PC-9 (cell line): Measurements from ENCODE around the gene NOSIP. TPM values are rescaled to one million over a fixed set of nuclear protein-coding genes. Genes with fewer than 3 reads are reported as not detected.

ENCODE experiments used
- BruUV-seq: library from RNA; stranded (reverse); fragments of 400-500 nt; replicated peaks from 2 replicates; lab custom pipeline; 2021; lab: Mats Ljungman, UMichigan
- CTCF ChIA-PET: fragments of 300-600 bp; sonication (Branson Sonifier 250); formaldehyde crosslinking; loops from one replicate; lab custom pipeline; 2022; ENCODE audit warnings: antibody characterized with exemption; lab: Charles Lee
- POLR2A ChIA-PET: fragments of 300-600 bp; sonication (Branson Sonifier 250); formaldehyde crosslinking; loops from one replicate; lab custom pipeline; 2022; ENCODE audit warnings: antibody characterized with exemption; ENCODE audit not compliant: unreplicated experiment; lab: Charles Lee
- DNase-seq, 2 experiments: peaks; one replicate each; pipeline versions ENCODE4 v3.0.0 to v3.0.0-alpha.2; 2015 to 2022; ENCODE audit warnings: mixed read lengths in 1 of 2
- H2AFZ ChIP-seq: fragments of 200-600 bp; sonication (generic); 2 replicates; pipeline ENCODE4 v1.8.1; 2017; ENCODE audit warnings: antibody characterized with exemption
- H3F3A ChIP-seq: fragments of 200-600 bp; sonication (generic); 2 replicates; pipeline ENCODE4 v1.8.1; 2017; ENCODE audit warnings: antibody characterized with exemption, mild to moderate bottlenecking, low read depth; ENCODE audit not compliant: insufficient read depth
- H3K27ac ChIP-seq: fragments of 200-600 bp; sonication (generic); 2 replicates; pipeline ENCODE4 v1.6.1; 2016; ENCODE audit warnings: mixed run types
- H3K27me3 ChIP-seq: fragments of 200-600 bp; sonication (generic); 2 replicates; pipeline ENCODE4 v1.6.1; 2016; ENCODE audit warnings: low read depth, mixed run types; ENCODE audit not compliant: insufficient read depth
- H3K36me3 ChIP-seq: fragments of 200-600 bp; sonication (generic); 2 replicates; pipeline ENCODE4 v1.6.1; 2016; ENCODE audit warnings: low read depth, mixed run types
- H3K4me1 ChIP-seq: fragments of 200-600 bp; sonication (generic); replicated peaks from 2 replicates; pipeline ENCODE4 v1.6.1; 2016; ENCODE audit warnings: mixed run types; ENCODE audit not compliant: insufficient read depth
- H3K4me2 ChIP-seq: fragments of 200-600 bp; sonication (generic); 2 replicates; pipeline ENCODE4 v1.6.1; 2017; ENCODE audit warnings: mixed run types
- H3K4me3 ChIP-seq: fragments of 200-600 bp; sonication (generic); 2 replicates; pipeline ENCODE4 v1.6.1; 2016; ENCODE audit warnings: mixed run types
- H3K79me2 ChIP-seq: fragments of 200-600 bp; sonication (generic); 2 replicates; pipeline ENCODE4 v1.6.1; 2017; ENCODE audit warnings: low read depth, mixed run types
- H3K9me2 ChIP-seq: fragments of 200-600 bp; sonication (generic); 2 replicates; pipeline ENCODE4 v1.8.1; 2017; ENCODE audit warnings: mild to moderate bottlenecking; ENCODE audit not compliant: insufficient read depth
- H3K9me3 ChIP-seq: fragments of 200-600 bp; sonication (generic); 2 replicates; pipeline ENCODE4 v1.8.1; 2016; ENCODE audit warnings: low read depth; ENCODE audit not compliant: insufficient read depth
- H4K20me1 ChIP-seq: fragments of 200-600 bp; sonication (generic); 2 replicates; pipeline ENCODE4 v1.8.1; 2017; ENCODE audit not compliant: insufficient read depth
- CTCF ChIP-seq: fragments of 200-600 bp; sonication (generic); conservative IDR thresholded peaks from 2 replicates; pipeline ENCODE4 v1.6.1; 2017; ENCODE audit warnings: mixed run types, antibody characterized with exemption, mild to moderate bottlenecking, moderate library complexity
- EZH2 ChIP-seq: fragments of 200-600 bp; sonication (generic); IDR thresholded peaks from 2 replicates; pipeline ENCODE4 v1.8.0; 2017; ENCODE audit warnings: antibody characterized with exemption, low read depth
- intact Hi-C: fragments of 100-400 bp; cut with micrococcal nuclease; formaldehyde crosslinking; loops from one replicate; pipeline ENCODE4 v1.10.0; 2022; ENCODE audit not compliant: unreplicated experiment
- total RNA-seq: library from RNA; stranded (reverse); gene quantifications from 2 replicates; pipeline ENCODE4 v1.2.3, GENCODE V29; 2021

The NOSIP gene
- total RNA-seq, 1 experiment from 2014 or later: 71.3 TPM

- intact Hi-C loops: no loop called here
- CTCF ChIA-PET: no interaction called here
Observed at GRCh38 chr19:49555600-49556411, 24.6 kb downstream of the NOSIP start.

GRCh38 chr19:49554701-49555181 lies 25.6 kb downstream of the NOSIP start:
- no TSS peak for BruUV-seq
- Histone ChIP-seq H4K20me1 (no peaks in the 10 kb centered on the region), H3K4me2 (no peak overlapping the region), H3K4me3 (no peak overlapping the region), H2AFZ (no peak overlapping the region), H3K79me2 (no peaks in the 10 kb centered on the region), H3K9me3 (no peaks in the 10 kb centered on the region), H3K36me3 (no peaks in the 10 kb centered on the region), H3K9me2 (no peaks in the 10 kb centered on the region), H3K27ac (no peak overlapping the region), H3K27me3 (no peaks in the 10 kb centered on the region), H3F3A (peaks cover 20% of the 10 kb centered on the region), H3K4me1 (no peaks in the 10 kb centered on the region)
- TF ChIP-seq EZH2 (no peak), CTCF (no peak)
- no peak for DNase-seq
- intact Hi-C loops: no loop called here
- ChIA-PET CTCF (interaction anchor here (0.6 kb wide), 2 partner anchors 16 to 59 kb away, joined by 3 to 7 read pairs; no protein-coding TSS in a partner anchor), POLR2A (no interaction called here)

More at GRCh38 chr19:49555600-49556411, 24.6 kb downstream of the NOSIP start:
- Histone ChIP-seq H3F3A (peaks cover 18% of the 10 kb centered on the region), H3K79me2 (no peaks in the 10 kb centered on the region), H3K9me3 (no peaks in the 10 kb centered on the region), H3K27ac (no peak overlapping the region), H2AFZ (no peak overlapping the region), H3K4me1 (no peaks in the 10 kb centered on the region), H3K4me3 (no peak overlapping the region), H3K4me2 (no peak overlapping the region), H4K20me1 (no peaks in the 10 kb centered on the region), H3K9me2 (no peaks in the 10 kb centered on the region), H3K27me3 (no peaks in the 10 kb centered on the region), H3K36me3 (no peaks in the 10 kb centered on the region)
- POLR2A ChIA-PET: no interaction called here
- no peak for DNase-seq
- no peak for TF ChIP-seq EZH2
- no peak for TF ChIP-seq CTCF
- BruUV-seq: no TSS peak

GRCh38 chr19:49553451-49554271 lies 26.7 kb downstream of the NOSIP start:
- intact Hi-C loops: no loop called here
- POLR2A ChIA-PET: no interaction called here

More at GRCh38 chr19:49553451-49554271, 26.7 kb downstream of the NOSIP start:
- peaks cover 27% of the 10 kb centered on the region for H3F3A ChIP-seq
- CTCF ChIA-PET: no interaction called here
- H2AFZ ChIP-seq: no peak overlapping the region
- no peaks in the 10 kb centered on the region for H3K36me3 ChIP-seq
- no peaks in the 10 kb centered on the region for H4K20me1 ChIP-seq
- no peak for DNase-seq
- H3K4me3 ChIP-seq: no peak overlapping the region
- no peaks in the 10 kb centered on the region for H3K9me3 ChIP-seq
- no peak overlapping the region for H3K4me2 ChIP-seq
- H3K79me2 ChIP-seq: no peaks in the 10 kb centered on the region
- no TSS peak for BruUV-seq
- H3K27me3 ChIP-seq: no peaks in the 10 kb centered on the region
- no peaks in the 10 kb centered on the region for H3K9me2 ChIP-seq
- TF ChIP-seq CTCF (no peak), EZH2 (no peak)
- no peaks in the 10 kb centered on the region for H3K4me1 ChIP-seq
- no peak overlapping the region for H3K27ac ChIP-seq
